ENCODE results near the gene NOX1.

Gene NOX1

GRCh38 chrX:100874325-100874724 is at the start of gene NOX1:
Gene NOX1 (minus strand): TSS chrX:100874359. CDS start chrX:100874139, 220 bp downstream.
- DNase-seq, result no peak

GRCh38 chrX:100915562-100915961 is 41.4 kb upstream of the NOX1 start:
- DNase-seq, result no peak

DNA sequence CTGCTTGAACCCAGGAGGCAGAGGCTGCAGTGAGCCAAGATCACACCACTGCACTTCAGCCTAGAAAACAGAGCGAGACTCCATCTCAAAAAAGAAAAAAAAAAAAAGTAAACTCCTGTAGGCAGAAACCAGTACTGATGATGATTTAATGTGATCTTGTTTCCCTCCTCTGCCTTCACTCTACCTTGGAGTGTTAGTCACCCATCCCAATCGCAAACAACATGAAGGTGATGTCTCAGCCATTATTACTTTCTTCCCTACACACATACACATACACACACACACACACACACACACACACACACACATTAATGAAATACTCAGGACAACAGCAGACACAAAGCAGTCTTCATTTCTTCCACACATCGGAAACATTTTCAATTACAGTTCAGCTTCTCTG is 39.0 kb upstream of the NOX1 start:
- DNase-seq, result no peak

- no peak for DNase-seq
Measured at GRCh38 chrX:100911731-100912130, 37.6 kb upstream of the NOX1 start.

DNA sequence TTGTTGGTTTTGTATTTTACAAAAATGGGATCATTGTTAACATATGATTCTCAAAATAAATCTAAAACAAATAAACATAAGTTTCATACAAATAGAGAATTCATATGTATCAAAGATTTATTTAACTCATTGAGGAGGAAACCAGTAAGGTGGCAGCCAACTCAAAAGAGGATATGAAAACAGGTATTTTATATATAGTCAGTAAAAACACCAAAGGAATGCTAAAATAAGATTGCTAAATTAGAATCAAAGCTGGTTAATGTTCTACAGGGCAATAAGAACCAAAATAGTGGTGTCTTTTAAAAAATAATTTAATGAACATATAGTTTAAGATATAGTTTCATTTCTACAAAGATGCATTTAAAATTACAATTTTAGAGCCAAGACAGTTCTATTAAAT is 31.5 kb upstream of the NOX1 start:
- DNase-seq, result no peak

GRCh38 chrX:100904433-100904832 is 30.3 kb upstream of the NOX1 start:
- DNase-seq, result no peak

DNA sequence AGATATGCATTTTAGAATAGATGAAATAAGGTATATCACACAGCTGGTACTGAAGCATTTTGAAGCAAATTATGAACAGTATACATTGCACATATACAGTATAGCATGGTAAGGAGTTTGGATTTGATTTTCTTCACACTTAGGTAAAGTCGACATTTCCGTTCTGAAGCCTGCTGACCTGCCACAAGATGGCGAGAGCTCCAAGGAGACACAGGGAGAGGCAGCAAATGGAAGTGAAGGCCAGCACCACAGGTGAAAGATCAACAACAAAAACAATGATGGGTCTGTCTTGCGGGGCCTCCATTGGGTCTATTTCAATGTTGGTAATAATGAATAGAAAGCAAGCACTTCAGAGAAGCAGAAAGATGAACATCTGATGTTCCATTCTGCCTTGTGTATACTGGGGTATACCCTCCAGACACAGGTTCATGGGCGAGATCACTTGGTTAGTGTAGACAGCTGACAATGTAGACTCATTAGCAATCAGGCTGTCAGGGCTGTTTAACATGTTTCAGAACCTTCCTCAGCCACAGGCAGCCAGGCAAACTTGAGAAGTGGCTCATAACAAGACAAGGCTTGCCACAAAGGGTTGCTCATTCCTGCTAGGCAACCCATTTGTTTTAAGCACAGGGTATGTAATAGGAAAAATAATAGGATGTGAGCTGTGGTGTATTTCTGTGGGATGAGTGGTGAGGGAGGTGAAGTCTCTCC is 21.4 kb upstream of the NOX1 start:
- peak; percentile 3 for DNase-seq

DNA sequence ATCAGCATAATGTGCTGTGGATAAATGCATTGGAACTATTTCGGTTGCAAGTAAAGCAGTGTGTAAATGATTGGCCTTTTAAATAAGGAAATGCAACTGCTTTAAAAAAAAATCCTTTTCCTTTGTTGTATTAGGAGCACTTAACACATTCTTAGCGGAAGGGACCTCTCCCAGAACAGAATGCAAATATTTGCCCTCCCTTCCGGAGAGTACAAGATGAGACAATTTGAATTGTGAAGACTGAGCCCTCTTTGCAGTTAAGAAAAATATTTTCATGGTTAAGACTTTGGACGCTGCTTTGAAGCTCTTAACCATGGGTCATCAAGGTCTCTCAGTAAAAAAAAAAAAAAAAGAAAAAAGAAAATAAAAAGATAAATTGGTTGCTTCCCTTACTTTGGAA is 9.5 kb upstream of the NOX1 start:
- DNase-seq, result no peak

- no peak for DNase-seq
Measured at GRCh38 chrX:100880368-100880767, 6.2 kb upstream of the NOX1 start.

- no peak for DNase-seq
Measured at GRCh38 chrX:100871594-100872560, 2.3 kb downstream of the NOX1 start.

- DNase-seq, result no peak
Measured at GRCh38 chrX:100870527-100870926, 3.6 kb downstream of the NOX1 start.

- no peak for DNase-seq
Measured at GRCh38 chrX:100868273-100868672, 5.9 kb downstream of the NOX1 start.

- DNase-seq, result no peak
Measured at GRCh38 chrX:100864657-100865391, 9.3 kb downstream of the NOX1 start.

GRCh38 chrX:100863326-100863864 is 10.8 kb downstream of the NOX1 start:
- no peak for DNase-seq

- DNase-seq, result no peak
Measured at GRCh38 chrX:100852810-100853209, 21.3 kb downstream of the NOX1 start.

DNA sequence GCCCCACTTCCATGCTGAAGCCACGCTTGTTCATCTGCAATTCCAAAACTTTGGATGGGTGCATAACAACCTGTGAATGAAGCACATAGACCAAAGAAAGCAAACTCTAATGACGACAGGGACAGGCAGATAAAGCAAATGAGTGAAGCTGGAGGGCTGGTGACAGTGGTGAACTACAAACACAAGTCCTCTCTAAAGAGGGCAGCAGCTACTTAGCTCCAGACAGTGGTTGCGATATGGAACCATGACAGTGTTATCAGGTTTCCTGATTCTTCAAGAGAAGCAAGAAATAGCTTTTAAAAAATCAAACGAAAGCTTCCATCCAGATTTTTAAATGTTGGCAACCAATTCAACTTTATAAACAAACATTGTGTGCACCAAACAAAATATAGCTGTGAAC is 23.8 kb downstream of the NOX1 start:
- no peak for DNase-seq

DNA sequence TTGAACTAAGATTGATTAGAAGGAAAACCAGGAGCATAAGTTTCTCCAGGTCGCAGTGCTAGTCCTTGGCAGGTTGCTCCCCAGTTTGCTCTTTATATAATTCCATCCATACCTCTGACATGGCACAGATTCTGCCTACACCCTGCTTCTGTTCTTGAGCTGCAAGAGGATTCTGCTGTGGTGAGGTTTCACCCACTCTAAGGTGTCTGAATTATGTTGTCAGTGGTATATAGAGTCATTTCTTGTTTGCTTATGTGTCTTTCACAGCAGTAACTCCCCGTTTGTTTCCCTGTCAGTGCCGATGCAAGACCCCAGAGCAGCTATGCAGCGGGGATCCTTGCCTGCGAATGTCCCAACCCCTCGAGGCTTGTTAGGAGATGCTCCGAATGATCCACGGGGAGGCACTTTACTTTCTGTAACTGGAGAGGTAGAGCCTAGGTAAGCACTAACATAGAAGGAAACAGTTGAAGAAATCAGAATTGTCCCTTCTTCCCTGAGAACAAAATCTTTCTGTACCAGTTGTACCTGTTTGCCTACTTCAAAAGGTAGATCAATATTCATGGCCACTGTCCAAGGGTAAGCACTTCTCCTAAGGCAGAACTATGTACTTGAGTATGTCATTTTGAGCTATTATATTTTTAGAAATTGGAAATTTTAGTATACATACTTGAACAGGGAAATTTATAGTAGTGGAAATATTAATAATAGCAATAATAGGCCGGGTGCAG is 42.8 kb downstream of the NOX1 start:
- DNase-seq, result no peak

DNA sequence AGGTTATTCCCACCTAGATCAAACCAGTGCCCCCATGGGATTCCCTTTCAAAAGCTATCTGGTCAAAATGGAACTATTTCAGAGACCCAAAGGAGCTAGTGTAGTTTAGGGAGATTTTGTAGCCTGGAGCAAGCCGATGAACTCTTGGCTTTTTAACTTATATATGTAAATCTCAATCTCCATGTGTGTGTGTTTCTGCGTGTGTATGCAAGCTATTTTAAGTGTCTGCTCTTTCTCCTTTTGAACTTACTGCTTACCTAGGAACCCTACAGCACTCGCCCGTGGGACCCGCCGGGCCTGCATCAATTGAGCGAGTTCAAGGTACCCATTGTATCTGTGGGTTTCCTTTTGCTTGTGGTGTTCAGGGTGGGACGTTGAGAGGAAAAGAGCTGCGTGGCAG is 43.6 kb downstream of the NOX1 start:
- no peak for DNase-seq

GRCh38 chrX:100830143-100830542 is 44.0 kb downstream of the NOX1 start:
- no peak for DNase-seq

- DNase-seq, result no peak
Measured at GRCh38 chrX:100829730-100830129, 44.4 kb downstream of the NOX1 start.

GRCh38 chrX:100819837-100820666 is 54.1 kb downstream of the NOX1 start, which contains the start of gene CSTF2:
Gene CSTF2 (plus strand): TSS chrX:100820391. CDS start chrX:100820417, 26 bp downstream.
- peak; percentile 77 for DNase-seq

DNA sequence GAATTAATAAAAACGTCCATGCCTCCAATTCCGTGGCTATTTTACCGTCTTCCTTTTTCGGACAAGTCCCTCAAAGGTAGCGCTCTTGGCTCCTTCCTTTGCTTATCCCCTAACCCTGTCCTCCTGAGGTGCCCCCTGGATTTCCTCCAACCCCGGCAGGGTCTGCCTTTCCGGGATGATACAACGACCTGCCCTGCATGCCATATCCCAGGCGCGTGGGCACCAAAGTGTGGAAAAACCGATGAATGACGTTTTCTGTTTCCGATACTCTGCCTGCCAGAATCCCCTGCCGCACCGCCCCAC is 54.7 kb downstream of the NOX1 start:
- DNase-seq, result no peak

All from CD4-positive, alpha-beta T cell treated with Interferon gamma for 1 hour (primary cell).